Prostate gland (tissue), 2 donors: ENCODE measurements around the gene CTR9.

Experiments
- CTCF ChIP-seq, 4 experiments: fragments of 200-600 bp in 2 of 4; fragments of 450-650 bp in 2 of 4; sonication (generic) in 2 of 4; IDR thresholded peaks; 1 replicate in 3 of 4; 2 replicates in 1 of 4; pipeline ENCODE4 v1.5.1; 2016 to 2019; ENCODE audit warnings: antibody characterized with exemption in 4 of 4, mild to moderate bottlenecking in 2 of 4, moderate library complexity in 2 of 4
- POLR2A ChIP-seq: fragments of 450-650 bp; IDR thresholded peaks from one replicate; pipeline ENCODE4 v1.6.1; 2016; ENCODE audit warnings: antibody characterized with exemption, mild to moderate bottlenecking
- POLR2AphosphoS5 ChIP-seq: sonication (generic); formaldehyde crosslinking; IDR thresholded peaks from one replicate; pipeline ENCODE4 v1.6.1; 2017; ENCODE audit warnings: antibody characterized with exemption

- TF ChIP-seq CTCF (IDR thresholded peaks at IDR 0.05), result no peak
- no peak for TF ChIP-seq POLR2AphosphoS5
- no peak for TF ChIP-seq POLR2A
These were observed 42.6 kb downstream of the CTR9 start for GRCh38 chr11:10793470-10794255.
